ENCODE results near the gene SCAMP4.

Gene SCAMP4

GRCh38 chr19:1953441-1954094 is 48.4 kb downstream of the SCAMP4 start:
- TF ChIP-seq CTCF (IDR thresholded peaks at IDR 0.05; ENCODE audit: insufficient read depth, low read length) (no peak), REST (IDR thresholded peaks at IDR 0.05; ENCODE audit: insufficient replicate concordance, low read depth) (no peak)
- H3K4me3 ChIP-seq (replicated peaks; ENCODE audit: insufficient read depth, low read length): no peak overlapping the region
- no peak overlapping the region for H3K27ac ChIP-seq (replicated peaks)
- DNase-seq (ENCODE audit: low read depth in 1 of 2, low spot score in 1 of 2): no peak
- no peaks in the 10 kb centered on the region for H3K27me3 ChIP-seq (ENCODE audit: insufficient read depth, poor library complexity, severe bottlenecking)

GRCh38 chr19:1954532-1954933 is 49.3 kb downstream of the SCAMP4 start:
- H3K27me3 ChIP-seq (ENCODE audit: insufficient read depth, poor library complexity, severe bottlenecking): no peaks in the 10 kb centered on the region
- H3K27ac ChIP-seq (replicated peaks): no peak overlapping the region
- TF ChIP-seq CTCF (IDR thresholded peaks at IDR 0.05; ENCODE audit: insufficient read depth, low read length) (no peak), REST (IDR thresholded peaks at IDR 0.05; ENCODE audit: insufficient replicate concordance, low read depth) (no peak), POLR2AphosphoS5 (IDR thresholded peaks at IDR 0.05; ENCODE audit: low read depth) (no peak), GABPA (IDR thresholded peaks at IDR 0.05; ENCODE audit: low read depth) (no peak), SPI1 (IDR thresholded peaks at IDR 0.05; ENCODE audit: borderline replicate concordance, low read depth) (no peak)
- H3K4me3 ChIP-seq (replicated peaks; ENCODE audit: insufficient read depth, low read length): no peak overlapping the region
- no peak for DNase-seq (ENCODE audit: low read depth in 1 of 2, low spot score in 1 of 2)

- H3K27ac ChIP-seq (replicated peaks): no peak overlapping the region
Observed at GRCh38 chr19:1955171-1956121, 50.2 kb downstream of the SCAMP4 start.

More at GRCh38 chr19:1955171-1956121, 50.2 kb downstream of the SCAMP4 start:
- no peak for DNase-seq (ENCODE audit: low read depth in 1 of 2, low spot score in 1 of 2)
- TF ChIP-seq SPI1 (IDR thresholded peaks at IDR 0.05; ENCODE audit: borderline replicate concordance, low read depth) (no peak), CTCF (IDR thresholded peaks at IDR 0.05; ENCODE audit: insufficient read depth, low read length) (no peak), POLR2AphosphoS5 (IDR thresholded peaks at IDR 0.05; ENCODE audit: low read depth) (no peak), REST (IDR thresholded peaks at IDR 0.05; ENCODE audit: insufficient replicate concordance, low read depth) (no peak), GABPA (IDR thresholded peaks at IDR 0.05; ENCODE audit: low read depth) (no peak)
- no peak overlapping the region for H3K4me3 ChIP-seq (replicated peaks; ENCODE audit: insufficient read depth, low read length)
- no peaks in the 10 kb centered on the region for H3K27me3 ChIP-seq (ENCODE audit: insufficient read depth, poor library complexity, severe bottlenecking)
